ENCODE measurements around the gene B4GALT5.

Gene B4GALT5

DNA sequence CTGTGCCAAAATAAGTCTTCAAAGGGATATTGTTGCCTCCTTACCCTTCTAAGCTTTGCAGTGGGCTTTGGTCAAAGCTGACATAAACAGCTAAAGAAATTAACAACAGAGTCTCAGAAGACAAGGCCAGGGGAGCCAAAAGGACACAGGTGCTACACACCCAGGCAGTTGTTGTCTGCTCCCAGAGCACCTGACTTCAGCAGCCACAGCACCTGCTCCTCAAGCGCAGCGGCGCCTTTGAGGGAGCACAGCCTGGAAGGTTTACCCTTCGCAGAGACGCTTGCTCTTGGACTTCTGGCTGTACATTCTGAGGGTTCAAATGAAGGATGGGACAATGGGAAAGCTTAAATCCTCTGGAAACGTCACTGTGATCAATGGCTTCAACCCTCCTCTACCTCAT lies 16.6 kb downstream of the B4GALT5 start:
- no peaks in the 10 kb centered on the region for H3K27me3 ChIP-seq (ENCODE audit: control insufficient read depth, insufficient read depth, low read length)
- H3K4me3 ChIP-seq (ENCODE audit: low read length), result no peak overlapping the region
- no peak overlapping the region for H3K9ac ChIP-seq (ENCODE audit: low read length)
- H3K27ac ChIP-seq (ENCODE audit: low read length), result no peak overlapping the region
- H3K9me3 ChIP-seq (ENCODE audit: control insufficient read depth, low read depth, low read length), result no peaks in the 10 kb centered on the region
- no peaks in the 10 kb centered on the region for H3K36me3 ChIP-seq (ENCODE audit: control insufficient read depth, low read depth, low read length)
- peaks cover 44% of the 10 kb centered on the region for H3K4me1 ChIP-seq (ENCODE audit: control insufficient read depth, low read depth, low read length)

GRCh38 chr20:49696594-49696993 lies 17.1 kb downstream of the B4GALT5 start:
- Histone ChIP-seq H3K9me3 (ENCODE audit: control insufficient read depth, low read depth, low read length) (no peaks in the 10 kb centered on the region), H3K4me1 (ENCODE audit: control insufficient read depth, low read depth, low read length) (peaks cover 44% of the 10 kb centered on the region), H3K27me3 (ENCODE audit: control insufficient read depth, insufficient read depth, low read length) (no peaks in the 10 kb centered on the region), H3K4me3 (ENCODE audit: low read length) (no peak overlapping the region), H3K36me3 (ENCODE audit: control insufficient read depth, low read depth, low read length) (no peaks in the 10 kb centered on the region), H3K27ac (ENCODE audit: low read length) (no peak overlapping the region), H3K9ac (ENCODE audit: low read length) (no peak overlapping the region)

DNA sequence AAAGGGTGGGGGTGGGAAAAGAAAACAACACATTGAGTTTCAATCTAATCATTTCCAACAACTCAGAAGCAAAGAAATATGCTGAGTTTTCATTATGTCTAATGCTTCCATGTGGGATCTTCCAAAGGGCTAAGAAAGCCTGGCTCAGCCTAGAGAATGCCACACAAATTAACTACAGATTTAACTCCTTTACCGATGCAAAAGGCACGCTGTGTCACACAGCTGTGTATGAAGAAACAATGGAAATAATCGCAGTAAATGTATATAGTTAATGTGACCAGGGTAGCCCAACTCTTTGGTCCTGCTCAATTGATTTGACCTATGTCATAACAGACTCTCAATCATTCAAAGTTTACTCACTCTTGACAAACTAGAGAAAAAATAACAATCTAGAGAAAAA lies 17.8 kb downstream of the B4GALT5 start:
- Histone ChIP-seq H3K4me1 (ENCODE audit: control insufficient read depth, low read depth, low read length) (peaks cover 44% of the 10 kb centered on the region), H3K9ac (ENCODE audit: low read length) (no peak overlapping the region), H3K27ac (ENCODE audit: low read length) (no peak overlapping the region), H3K36me3 (ENCODE audit: control insufficient read depth, low read depth, low read length) (no peaks in the 10 kb centered on the region), H3K4me3 (ENCODE audit: low read length) (no peak overlapping the region), H3K27me3 (ENCODE audit: control insufficient read depth, insufficient read depth, low read length) (no peaks in the 10 kb centered on the region), H3K9me3 (ENCODE audit: control insufficient read depth, low read depth, low read length) (no peaks in the 10 kb centered on the region)

DNA sequence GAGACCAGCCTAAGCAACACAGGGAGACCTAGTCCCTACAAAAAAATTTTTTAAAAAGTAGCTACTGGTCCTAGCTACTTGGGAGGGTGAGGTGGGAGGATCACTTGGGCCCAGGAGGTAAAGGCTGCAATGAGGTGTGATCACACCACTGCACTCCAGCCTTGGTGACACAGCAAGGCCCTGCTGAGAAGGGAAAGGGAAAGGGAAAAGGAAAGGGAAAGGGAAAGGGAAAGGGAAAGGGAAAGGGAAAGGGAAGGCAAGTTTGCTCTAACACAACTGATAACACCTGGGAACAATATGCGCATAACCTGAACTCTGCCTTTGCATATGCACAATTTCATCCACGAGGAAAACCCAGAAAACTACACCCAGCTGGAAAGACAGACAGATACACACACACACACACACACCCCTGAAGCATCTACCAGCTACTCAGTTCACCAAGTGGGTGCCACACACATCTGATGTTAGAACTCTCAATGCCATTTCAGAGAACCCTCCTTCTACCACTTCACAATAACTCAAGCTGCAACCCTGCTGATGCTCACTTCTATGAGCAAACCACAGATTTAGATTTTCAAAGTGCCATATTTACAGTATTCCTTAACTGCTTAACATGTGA lies 19.1 kb downstream of the B4GALT5 start:
- Histone ChIP-seq H3K9ac (ENCODE audit: low read length) (no peak overlapping the region), H3K4me3 (ENCODE audit: low read length) (no peak overlapping the region), H3K9me3 (ENCODE audit: control insufficient read depth, low read depth, low read length) (no peaks in the 10 kb centered on the region), H3K4me1 (ENCODE audit: control insufficient read depth, low read depth, low read length) (peaks cover 39% of the 10 kb centered on the region), H3K27me3 (ENCODE audit: control insufficient read depth, insufficient read depth, low read length) (no peaks in the 10 kb centered on the region), H3K27ac (ENCODE audit: low read length) (no peak overlapping the region), H3K36me3 (ENCODE audit: control insufficient read depth, low read depth, low read length) (no peaks in the 10 kb centered on the region)

GRCh38 chr20:49693435-49694171 lies 20.1 kb downstream of the B4GALT5 start:
- no peak overlapping the region for H3K4me3 ChIP-seq (ENCODE audit: low read length)
- H3K36me3 ChIP-seq (ENCODE audit: control insufficient read depth, low read depth, low read length), result no peaks in the 10 kb centered on the region
- no peaks in the 10 kb centered on the region for H3K9me3 ChIP-seq (ENCODE audit: control insufficient read depth, low read depth, low read length)
- H3K27me3 ChIP-seq (ENCODE audit: control insufficient read depth, insufficient read depth, low read length), result no peaks in the 10 kb centered on the region
- H3K9ac ChIP-seq (ENCODE audit: low read length), result no peak overlapping the region
- H3K27ac ChIP-seq (ENCODE audit: low read length), result no peak overlapping the region
- peaks cover 39% of the 10 kb centered on the region for H3K4me1 ChIP-seq (ENCODE audit: control insufficient read depth, low read depth, low read length)

DNA sequence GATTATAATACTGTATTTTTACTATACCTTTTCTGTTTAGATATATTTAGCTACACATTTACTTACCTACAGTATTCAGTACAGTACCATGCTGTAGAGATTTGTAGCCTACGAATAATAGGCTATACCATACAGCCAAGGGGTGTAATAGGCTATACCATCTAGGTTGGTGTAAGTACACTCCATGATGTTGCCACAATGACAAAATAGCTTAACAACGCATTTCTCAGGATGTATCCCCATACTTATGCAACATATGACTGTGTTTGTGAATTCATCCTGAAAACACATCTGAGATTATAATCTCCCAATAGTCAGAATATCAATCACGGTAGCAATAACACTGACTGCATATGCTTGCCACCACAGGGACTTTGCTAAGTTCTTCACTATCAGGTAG lies 20.7 kb downstream of the B4GALT5 start:
- no peak overlapping the region for H3K9ac ChIP-seq (ENCODE audit: low read length)
- no peaks in the 10 kb centered on the region for H3K36me3 ChIP-seq (ENCODE audit: control insufficient read depth, low read depth, low read length)
- no peak overlapping the region for H3K4me3 ChIP-seq (ENCODE audit: low read length)
- H3K4me1 ChIP-seq (ENCODE audit: control insufficient read depth, low read depth, low read length), result peaks cover 46% of the 10 kb centered on the region
- H3K9me3 ChIP-seq (ENCODE audit: control insufficient read depth, low read depth, low read length), result no peaks in the 10 kb centered on the region
- no peak overlapping the region for H3K27ac ChIP-seq (ENCODE audit: low read length)
- no peaks in the 10 kb centered on the region for H3K27me3 ChIP-seq (ENCODE audit: control insufficient read depth, insufficient read depth, low read length)

DNA sequence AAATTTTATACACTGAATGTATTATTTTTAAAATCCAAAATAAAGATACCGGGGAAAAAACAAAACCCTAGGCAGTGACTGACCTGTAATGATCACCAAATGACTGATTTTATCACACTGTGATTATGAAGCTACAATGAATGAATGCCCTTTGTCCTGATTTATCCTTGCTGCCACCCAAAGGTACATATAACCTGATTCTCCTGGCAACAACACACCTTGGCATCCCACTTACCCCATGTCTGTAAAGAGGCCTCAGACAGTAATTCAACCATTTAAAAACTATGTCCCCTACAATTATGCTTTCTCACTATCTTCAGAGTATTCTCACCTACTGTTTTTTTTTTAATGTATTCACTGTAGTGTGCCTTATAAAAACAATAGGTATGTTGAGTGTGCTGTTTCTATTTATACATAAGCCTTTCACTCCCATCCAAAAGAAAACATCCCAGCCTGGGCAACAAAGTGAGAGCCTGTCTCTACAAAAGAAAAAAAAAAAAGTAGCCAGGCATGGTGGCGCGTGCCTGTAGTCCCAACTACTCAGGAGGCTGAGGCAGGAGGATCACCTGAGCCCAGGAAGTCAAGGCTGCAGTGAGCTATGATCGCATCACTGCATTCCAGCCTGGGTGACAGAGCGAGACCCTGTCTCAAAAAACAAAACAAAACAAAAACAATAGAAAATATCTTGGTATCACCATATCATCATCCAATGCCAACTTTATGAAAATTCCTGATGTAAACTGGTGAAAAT lies 21.7 kb downstream of the B4GALT5 start:
- no peak overlapping the region for H3K27ac ChIP-seq (ENCODE audit: low read length)
- no peak overlapping the region for H3K4me3 ChIP-seq (ENCODE audit: low read length)
- no peak overlapping the region for H3K9ac ChIP-seq (ENCODE audit: low read length)

GRCh38 chr20:49690899-49691620 lies 22.6 kb downstream of the B4GALT5 start:
- Histone ChIP-seq H3K36me3 (ENCODE audit: control insufficient read depth, low read depth, low read length) (no peaks in the 10 kb centered on the region), H3K4me3 (ENCODE audit: low read length) (no peak overlapping the region), H3K9me3 (ENCODE audit: control insufficient read depth, low read depth, low read length) (no peaks in the 10 kb centered on the region), H3K27ac (ENCODE audit: low read length) (no peak overlapping the region), H3K4me1 (ENCODE audit: control insufficient read depth, low read depth, low read length) (peaks cover 50% of the 10 kb centered on the region), H3K9ac (ENCODE audit: low read length) (no peak overlapping the region), H3K27me3 (ENCODE audit: control insufficient read depth, insufficient read depth, low read length) (no peaks in the 10 kb centered on the region)

More for the DNA sequence above, 21.7 kb downstream of the B4GALT5 start:
- Histone ChIP-seq H3K36me3 (ENCODE audit: control insufficient read depth, low read depth, low read length) (no peaks in the 10 kb centered on the region), H3K4me1 (ENCODE audit: control insufficient read depth, low read depth, low read length) (peaks cover 47% of the 10 kb centered on the region), H3K9me3 (ENCODE audit: control insufficient read depth, low read depth, low read length) (no peaks in the 10 kb centered on the region), H3K27me3 (ENCODE audit: control insufficient read depth, insufficient read depth, low read length) (no peaks in the 10 kb centered on the region)

DNA sequence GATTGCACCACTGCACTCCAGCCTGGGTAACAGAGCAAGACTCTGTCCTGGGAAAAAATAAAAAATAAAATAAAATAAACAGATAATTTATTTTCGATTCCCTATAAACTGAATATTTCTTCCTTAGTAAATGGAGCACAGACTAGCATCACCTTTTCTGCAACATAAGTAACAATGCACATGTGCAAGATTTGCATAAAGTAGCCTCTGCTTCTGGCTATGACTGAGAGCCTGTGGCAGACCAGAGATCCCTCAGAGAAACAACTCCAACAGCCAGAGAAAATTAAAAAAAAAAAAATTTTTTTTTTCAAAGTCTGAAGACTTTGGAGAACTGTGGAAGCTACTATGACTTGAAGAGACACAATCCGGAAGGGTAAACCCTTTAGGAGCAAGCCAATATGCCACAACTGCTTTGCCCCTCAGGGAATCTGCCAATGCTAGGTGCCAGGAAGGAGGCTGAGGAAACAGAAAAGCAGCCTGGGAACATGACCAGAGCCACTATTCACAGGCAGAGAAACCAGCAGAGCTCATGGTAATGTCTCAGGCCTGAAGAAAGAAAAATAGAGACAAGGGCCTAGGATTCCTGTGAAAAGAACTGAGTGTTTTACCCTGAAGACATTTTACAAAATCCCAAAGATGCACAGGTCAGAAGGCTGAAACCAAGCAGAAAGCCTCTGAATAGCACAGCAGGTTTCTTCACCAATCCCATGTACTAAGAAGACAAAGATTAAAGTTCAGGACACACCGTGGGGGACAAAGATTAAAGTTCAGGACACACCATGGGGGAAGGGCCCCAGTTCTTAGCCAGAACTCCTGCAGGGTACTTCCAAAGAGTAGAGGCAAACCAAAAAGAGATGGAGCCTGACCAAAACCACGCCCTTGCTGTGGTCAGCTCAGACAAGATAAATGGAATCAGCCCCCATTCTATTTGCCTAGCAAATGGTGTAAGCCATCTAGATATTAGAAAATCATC lies 25.8 kb downstream of the B4GALT5 start:
- Histone ChIP-seq H3K4me3 (ENCODE audit: low read length) (no peak overlapping the region), H3K27ac (ENCODE audit: low read length) (no peak overlapping the region), H3K4me1 (ENCODE audit: control insufficient read depth, low read depth, low read length) (peaks cover 42% of the 10 kb centered on the region), H3K36me3 (ENCODE audit: control insufficient read depth, low read depth, low read length) (no peaks in the 10 kb centered on the region), H3K9ac (ENCODE audit: low read length) (no peak overlapping the region), H3K9me3 (ENCODE audit: control insufficient read depth, low read depth, low read length) (no peaks in the 10 kb centered on the region), H3K27me3 (ENCODE audit: control insufficient read depth, insufficient read depth, low read length) (no peaks in the 10 kb centered on the region)

- Histone ChIP-seq H3K36me3 (ENCODE audit: control insufficient read depth, low read depth, low read length) (no peaks in the 10 kb centered on the region), H3K4me3 (ENCODE audit: low read length) (no peak overlapping the region), H3K4me1 (ENCODE audit: control insufficient read depth, low read depth, low read length) (peaks cover 44% of the 10 kb centered on the region), H3K27ac (ENCODE audit: low read length) (no peak overlapping the region), H3K9me3 (ENCODE audit: control insufficient read depth, low read depth, low read length) (no peaks in the 10 kb centered on the region), H3K27me3 (ENCODE audit: control insufficient read depth, insufficient read depth, low read length) (no peaks in the 10 kb centered on the region), H3K9ac (ENCODE audit: low read length) (no peak overlapping the region)
These were observed 27.9 kb downstream of the B4GALT5 start for GRCh38 chr20:49685809-49686208.

Data from iPS-18a (cell line).